GM18517 (cell line): ENCODE measurements around the gene BMPR2.
"Not testable (repeated sequence)": the region's sequence is repeated elsewhere in the genome, so short reads cannot be mapped to it uniquely, and the experiment has no call there.

ENCODE experiments used
- ATAC-seq: cut with Tn5 transposase; IDR thresholded peaks from one replicate; pipeline ENCODE4 v1.9.1; 2021; ENCODE audit warnings: mild to moderate bottlenecking, moderate library complexity; ENCODE audit not compliant: unreplicated experiment

Gene BMPR2

DNA sequence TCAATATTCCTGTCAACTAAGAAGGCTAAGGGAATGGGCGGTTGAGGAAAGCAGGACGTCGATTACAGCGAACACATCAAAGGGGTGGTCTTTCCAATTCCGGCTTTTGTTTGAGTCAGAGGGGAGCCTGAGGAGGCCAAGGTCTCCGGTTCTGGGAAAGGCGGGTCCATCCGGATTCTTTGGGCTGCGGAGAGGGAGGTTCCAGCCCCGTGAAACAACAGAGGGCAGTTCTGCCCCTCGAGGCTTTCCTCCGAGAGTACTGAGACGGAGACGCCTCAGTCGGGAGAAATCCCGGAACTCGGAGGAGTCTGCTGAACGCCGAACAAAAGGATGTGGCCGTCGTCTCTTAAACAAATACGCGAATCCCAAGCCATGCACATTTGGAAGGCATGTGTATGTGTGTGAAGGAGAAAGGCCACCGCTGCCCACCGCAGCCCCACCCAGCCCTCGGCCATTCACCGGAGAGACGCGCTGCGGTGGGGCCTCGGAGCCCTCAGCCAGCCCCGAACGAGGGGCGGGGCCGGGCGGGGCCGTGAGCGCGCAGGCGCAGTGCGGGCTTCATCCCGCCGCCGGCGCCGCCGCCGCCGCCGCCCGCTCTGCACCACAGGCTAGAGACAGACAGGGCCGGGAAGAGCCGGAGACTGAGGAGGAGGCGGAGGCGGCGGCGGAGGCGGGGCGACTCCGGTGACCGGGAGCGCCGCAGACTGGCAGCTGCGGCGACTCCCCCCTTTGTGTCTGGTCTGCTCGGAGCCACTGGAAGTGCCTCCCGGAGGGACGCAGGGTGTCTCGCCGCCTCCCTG is at the start of gene BMPR2:
Gene BMPR2, plus strand, starts transcription at position 719 of the 800 bp plus-strand sequence. CDS start 1,148 bp downstream, outside the sequence.
- peak; percentile 56 for ATAC-seq

DNA sequence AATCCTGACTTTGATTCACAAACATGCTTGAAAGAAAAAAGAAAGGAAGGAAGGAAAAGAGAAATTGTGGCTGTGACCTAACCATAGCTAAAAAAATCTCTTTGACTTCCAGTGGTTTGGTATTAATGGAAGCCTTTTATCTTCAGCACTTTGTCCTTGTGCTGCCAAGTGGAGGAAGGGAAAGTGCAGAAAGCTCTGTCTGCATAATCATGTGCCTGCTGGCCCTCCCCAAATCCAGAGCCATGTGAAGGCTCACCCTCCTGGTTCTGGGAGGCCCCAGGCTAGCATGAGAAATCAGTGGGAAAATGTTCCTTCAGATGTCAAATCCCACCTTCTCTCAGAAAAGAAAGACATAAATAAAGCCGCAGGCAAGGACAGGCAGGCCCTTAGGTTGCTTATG is 48.3 kb upstream of the BMPR2 start:
- no peak for ATAC-seq

DNA sequence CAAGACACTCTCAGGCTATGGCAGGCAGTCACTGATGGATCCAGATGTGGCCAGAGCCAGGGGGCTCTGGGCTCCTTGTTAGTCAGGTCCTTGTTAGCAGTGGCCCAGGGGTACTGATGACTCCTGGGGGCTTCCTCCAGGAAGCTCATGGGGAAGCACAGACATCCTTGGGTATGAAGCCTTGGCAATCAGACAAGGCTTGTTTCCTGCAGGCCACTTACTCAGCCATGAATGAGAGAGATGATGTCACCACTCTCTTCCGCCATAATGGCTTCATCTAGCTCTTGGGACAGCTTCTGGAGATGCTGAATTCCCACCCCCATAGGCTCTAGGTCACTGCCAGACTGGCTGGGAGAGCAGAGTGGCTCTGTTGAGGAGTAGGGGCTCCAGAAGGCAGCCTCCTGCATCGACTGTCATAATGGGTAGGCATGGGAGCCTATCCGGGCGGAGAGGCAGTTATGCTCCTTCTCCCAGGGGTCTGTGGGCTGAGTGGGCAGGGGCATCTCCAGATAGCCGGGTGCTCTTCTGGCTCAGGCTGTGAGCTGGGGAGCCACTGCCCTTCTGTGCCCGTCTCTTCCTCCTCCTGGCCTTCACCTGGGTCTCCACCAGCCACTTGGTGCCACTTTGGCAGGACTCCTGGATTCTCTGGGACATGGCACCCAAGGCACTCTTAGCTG is 40.2 kb upstream of the BMPR2 start:
- no peak for ATAC-seq

DNA sequence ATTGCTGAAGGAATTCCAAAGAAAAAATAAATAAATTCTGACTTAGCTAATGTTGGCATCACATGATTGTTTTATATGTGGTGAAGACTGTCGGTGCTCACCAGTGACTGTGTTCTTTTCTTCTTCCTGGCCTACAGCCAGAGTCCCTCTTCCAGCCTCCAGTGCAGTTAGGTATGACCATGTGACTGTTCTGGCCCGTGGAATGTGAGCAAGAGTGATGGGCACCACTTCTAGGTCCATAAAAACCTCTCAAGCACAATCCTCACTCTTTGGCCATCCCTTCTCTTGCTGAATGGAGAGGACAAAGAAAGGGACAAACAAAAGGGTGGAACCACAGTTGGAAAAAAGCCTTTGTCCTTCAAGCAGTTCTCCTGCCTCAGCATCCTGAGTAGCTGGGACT is 39.0 kb upstream of the BMPR2 start:
- no peak for ATAC-seq

DNA sequence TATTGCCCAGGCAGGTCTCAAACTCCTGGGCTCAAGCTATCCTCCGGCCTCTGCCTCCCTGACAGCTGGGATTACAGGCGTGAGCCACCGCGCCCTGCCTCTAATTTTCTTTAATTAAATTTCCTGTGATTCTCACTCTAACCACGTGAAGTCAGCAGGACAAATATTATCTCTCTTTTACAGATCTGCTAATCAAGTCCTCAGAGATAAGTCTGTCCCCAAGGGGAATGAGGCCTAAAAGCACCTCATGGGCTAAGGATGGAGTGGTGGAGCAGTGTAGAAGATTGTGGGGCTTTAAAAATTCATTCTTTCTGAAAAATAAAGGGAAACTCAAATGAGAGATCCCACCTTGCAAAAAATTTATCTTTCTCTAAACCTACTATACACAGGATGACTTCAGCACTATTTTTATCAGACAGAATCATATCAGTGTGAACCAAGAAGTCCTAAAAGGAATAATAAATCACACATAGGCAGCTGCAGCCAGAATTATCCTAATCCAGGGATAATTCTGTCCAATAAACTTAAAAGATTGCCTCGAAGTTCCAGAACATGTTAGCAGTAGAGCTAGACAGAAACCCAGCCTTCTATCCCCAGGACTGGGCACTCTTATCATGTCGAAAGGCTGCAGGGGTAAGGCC is 38.3 kb upstream of the BMPR2 start:
- ATAC-seq, result no peak

DNA sequence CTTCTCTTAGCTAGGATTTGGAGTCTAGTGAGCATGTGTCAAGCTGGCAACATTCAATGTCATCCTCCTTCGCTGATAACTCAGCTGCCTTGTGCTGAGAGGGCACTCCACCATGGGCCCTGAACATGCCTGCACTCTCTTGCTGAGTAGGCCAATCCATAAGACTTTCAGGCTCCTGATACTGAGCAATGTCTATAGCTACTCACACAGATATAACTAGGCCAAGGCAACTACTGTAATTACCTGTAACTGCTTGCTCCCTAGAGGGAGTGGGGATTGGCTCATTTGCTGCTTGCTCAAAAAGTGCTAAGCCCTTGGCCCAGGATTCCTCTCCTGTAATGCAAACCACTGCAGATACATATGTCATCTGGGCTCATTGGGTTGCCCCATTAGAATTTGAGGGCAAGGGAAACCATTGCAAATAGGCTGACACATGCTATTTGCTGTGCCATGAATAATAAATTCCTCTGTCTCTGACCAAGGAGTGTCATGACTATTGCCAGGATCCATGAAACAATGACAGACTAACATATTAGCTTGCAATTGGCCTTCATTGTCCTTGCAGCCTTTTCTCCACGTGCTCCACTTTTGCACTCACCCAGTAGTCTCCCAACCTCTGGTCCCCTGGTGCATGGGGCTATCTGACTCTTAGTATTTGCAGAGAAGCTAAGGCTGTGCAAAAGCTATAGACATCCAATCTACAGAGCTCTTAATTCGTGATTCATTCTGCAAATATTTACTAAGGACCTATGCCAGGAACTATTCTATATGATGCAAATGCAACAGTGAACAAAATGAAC is 36.9 kb upstream of the BMPR2 start:
- ATAC-seq, result no peak

DNA sequence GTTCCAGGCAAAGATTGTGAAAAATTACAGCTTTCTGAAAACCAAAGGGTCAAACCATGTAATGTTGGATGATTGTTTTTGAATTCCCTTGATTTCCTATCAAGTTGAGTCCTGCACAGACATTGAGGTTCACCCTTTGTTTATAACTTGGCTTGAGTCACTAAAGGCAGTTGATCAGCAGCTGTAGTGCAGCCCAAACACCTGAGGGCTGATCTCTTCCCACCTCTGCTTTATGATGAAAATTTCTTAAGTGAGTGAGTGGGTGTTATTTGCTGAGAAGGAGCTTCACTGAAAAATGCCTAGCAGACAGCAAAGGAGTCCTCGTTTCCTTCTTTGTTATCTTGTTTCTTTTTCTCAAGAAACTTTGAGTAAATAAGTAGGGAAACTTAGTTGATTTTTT is 31.9 kb upstream of the BMPR2 start:
- ATAC-seq, result no peak

DNA sequence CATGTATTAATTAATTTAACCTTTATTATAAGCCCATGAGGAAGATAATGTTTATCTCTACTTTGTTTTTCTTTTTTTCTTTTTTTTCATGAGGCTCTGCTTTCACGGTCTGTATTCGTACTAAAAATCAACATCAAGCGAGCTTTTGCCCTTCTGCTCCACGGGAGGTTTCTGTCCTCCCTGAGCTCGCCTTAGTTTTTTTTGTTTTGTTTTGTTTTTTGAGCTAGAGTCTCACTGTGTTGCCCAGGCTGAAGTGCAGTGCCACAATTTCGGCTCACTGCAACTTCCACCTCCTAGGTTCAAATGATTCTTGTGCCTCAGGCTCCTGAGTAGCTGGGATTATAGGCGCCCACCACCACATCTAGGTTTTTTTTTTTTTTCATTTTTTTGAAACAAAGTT is 29.9 kb upstream of the BMPR2 start:
- ATAC-seq, result no peak

DNA sequence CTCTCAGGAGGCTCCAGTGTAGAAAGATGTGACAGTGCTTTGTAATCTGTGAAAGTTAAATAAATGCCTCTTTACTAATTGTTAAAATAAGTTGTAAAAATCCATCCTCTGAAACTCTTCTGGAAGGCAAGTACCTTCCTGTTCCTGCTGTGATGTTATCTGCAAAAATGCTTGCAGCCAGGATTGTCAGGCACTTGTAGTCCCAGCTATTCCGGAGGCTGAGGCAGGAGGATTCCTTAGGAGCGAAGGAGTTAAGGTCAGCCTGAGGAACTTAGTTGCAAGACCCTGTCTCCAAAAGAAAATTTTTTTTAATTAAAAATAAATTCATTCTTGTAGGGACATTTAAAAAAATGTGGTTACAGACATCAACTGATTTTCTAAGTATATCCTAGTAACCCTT is 22.7 kb upstream of the BMPR2 start:
- ATAC-seq, result no peak

DNA sequence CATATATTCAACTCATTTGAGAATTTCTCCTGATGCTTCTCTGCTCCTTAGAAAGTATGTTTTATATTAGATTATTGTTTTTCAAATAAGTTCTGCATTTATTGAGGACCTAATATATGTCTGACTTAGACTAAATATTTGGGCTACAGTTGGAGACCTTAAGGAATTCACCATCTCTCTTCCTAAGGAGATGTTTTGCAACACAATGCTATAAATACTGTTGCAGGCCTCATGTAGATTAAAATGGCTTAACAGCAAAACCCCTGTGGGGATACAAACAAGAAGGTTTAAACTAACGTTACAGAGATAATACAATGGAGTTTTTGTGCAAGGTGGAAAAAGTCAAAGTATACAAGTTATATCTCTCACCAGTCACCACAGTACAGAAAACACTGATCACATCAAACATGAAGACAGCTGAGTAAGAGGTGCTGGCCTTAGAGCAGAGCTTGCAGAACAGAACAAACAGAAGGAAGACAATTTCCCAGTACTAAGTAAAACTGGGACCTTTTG is 20.1 kb upstream of the BMPR2 start:
- ATAC-seq, result no peak

DNA sequence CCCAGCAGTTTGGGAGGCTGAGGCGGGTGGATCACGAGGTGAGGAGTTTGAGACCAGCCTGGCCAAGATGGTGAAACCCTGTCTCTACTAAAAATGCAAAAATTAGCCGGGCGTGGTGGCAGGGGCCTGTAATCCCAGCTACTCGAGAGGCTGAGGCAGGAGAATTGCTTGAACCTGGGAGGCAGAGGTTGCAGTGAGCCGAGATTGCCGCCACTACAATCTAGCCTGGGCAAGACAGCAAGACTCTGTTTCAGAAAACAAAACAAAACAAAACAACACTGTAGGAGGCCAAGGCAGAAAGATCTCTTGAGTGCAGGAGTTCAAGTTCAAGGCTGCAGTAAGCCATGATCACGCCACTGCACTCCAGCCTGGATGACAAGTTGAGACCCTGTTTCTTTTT is 17.2 kb upstream of the BMPR2 start:
- not testable (repeated sequence) for ATAC-seq

DNA sequence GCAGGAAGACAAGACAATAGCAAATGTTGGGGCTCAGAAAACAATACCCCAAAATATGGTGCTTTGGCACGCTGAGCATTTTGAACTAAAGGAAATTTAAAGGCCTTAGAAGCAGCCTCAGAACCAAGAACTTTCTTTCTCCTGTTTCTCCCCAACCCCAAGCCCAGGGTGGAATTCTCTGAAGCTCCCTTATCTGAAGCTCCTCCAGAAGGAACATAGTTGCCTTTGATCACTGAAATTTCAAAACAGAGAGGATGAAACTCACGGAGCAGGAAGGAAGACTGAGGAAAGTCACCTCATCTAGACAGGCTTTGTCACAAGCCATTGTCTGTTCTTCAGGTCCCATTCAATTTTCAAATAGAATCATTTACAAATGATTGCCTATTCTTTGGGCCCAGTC is 15.5 kb upstream of the BMPR2 start:
- ATAC-seq, result no peak

DNA sequence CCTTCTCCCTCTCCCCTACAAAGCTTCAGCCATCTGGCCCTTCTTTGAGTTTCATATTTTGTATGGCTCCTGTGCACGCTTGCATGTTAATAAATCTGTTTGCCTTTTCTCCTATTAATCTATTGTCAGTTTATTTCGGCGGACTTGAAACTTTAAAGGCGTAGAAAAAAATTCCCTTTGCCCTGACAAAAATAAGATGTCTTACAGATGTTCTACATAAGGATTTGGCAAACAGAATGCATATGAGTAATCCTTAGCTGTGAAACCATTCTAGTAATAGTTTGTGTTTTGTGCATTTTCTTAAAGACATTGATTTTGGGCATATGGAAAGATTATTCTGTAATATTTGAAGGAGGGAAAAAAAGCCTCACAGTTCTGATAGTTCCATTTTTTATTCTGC is 15.0 kb upstream of the BMPR2 start:
- ATAC-seq, result no peak

DNA sequence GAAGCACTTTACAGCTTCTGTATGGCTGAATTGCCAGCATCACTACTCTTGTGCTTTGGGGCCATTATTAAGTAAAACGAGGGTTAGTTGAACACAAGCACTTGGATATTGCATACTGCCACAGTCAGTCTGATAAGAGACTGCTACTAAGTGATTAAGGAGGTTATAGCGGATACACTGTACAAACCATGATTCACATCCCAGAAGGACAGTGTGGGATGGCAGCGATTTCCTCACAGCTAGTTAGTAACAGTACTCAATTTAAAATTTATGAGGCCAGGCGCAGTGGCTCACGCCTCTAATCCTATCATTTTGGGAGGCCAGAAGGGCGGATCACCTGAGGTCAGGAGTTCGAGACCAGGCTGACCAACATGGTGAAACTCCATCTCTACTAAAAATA is 2.6 kb upstream of the BMPR2 start:
- ATAC-seq, result no peak

DNA sequence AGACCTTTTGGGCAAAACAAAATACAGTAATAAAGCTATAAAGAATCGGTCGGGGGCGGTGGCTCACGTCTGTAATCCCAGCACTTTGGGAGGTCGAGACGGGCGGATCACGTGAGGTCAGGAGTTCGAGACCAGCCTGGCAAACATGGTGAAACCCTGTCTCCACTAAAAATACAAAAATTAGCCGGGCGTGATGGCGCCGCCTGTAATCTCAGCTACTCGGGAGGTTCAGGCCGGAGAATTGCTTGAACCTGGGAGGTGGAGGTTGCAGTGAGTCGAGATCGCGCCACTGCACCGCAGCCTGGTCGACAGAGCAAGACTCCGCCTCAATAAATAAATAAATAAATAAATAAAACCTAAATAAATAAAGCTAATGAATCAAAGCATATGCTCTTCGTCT is 1.7 kb upstream of the BMPR2 start:
- ATAC-seq, result not testable (repeated sequence)

DNA sequence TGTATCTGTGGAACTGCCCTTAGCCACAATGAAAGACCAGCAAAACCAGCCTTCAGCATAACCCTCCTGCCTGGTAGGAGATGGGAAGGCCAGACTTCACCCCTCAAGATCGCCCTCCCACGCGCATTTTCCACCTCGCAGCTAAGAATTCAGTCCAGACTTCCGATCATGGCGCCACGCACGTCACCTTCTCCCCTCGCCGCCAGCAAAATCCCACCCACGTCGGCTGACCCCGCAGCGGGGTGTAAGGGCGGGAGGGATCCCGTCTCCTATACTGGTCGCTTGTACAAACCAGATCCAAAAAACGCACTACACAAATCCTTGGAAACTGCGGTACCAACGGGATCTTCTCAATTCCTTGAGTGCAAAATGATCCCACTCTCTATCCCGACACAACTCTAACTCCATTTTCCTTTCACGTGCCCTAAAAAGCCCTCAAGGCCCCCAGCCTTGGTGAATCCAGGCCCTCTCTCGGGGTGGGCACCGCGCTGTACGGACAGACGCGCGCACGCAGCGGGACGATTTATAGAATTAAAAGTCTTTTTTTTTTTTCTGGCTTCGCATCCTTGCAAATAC is 1.0 kb upstream of the BMPR2 start:
- no peak for ATAC-seq

DNA sequence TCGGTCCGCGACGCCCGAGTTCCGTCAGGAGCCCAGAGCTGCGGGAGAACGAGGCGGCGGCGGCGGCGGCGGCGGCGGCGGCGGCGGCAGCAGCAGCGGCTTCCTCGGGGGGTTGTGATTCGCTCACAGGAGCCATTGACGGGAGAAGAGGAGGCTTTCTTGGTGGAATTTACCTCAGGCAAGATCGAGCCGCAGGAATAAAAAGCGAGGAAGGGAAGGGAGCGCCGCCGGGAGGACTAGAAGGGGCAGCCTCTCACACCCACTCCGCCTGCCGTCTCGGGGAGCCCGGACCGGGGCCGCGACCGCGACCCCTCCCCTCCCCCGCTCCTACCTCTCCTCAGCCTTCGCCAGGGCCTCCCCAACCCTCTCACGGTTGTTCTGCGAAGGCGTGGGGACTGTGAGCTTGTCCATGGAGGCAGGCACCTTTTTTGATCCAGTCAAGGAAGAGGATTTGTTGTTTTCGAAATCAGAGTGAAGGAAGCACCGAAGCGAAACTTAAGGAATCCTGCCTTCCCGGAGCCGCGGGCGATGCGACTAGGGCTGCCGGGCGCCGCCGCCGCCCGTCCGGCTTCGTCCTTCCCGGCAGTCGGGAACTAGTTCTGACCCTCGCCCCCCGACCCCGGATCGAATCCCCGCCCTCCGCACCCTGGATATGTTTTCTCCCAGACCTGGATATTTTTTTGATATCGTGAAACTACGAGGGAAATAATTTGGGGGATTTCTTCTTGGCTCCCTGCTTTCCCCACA is 506 bp downstream of the BMPR2 start:
- ATAC-seq, result no peak

DNA sequence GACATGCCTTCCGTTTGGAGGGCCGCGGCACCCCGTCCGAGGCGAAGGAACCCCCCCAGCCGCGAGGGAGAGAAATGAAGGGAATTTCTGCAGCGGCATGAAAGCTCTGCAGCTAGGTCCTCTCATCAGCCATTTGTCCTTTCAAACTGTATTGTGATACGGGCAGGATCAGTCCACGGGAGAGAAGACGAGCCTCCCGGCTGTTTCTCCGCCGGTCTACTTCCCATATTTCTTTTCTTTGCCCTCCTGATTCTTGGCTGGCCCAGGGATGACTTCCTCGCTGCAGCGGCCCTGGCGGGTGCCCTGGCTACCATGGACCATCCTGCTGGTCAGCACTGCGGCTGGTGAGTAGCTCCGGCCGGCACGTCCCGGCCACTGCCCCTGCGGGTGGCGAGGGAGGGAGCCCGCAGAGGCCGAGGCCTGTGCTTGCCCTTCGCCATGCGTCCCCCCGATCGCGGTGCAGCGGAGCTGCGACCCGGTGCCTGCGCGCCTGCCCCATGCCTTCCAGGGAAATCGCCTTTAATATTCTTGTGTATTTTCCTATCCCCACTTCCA is 1.2 kb downstream of the BMPR2 start:
- no peak for ATAC-seq

DNA sequence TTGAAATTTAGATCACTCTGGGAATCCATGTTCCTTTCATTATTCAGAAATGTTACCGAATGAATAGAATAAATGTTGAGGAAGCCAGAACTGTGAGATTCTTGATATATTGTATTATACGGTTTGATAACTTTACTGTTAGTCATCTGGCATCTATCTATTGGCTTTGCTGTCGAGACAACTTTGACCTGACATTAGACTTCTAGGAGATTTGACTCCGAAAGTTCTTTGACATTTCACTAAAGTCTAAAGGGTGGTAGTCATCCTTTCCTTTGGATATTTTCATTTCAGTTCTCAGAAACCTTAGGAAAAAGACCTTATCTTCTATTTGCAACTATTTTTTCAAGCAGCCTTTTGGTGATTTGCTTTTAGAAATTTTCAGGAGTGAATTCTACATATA is 1.9 kb downstream of the BMPR2 start:
- no peak for ATAC-seq
